Measurements from ENCODE around the gene GCSAML. TPM values are rescaled to one million over a fixed set of nuclear protein-coding genes. Genes with fewer than 3 reads are reported as not detected.

GCSAML gene
- total and polyA plus RNA-seq, 2 of the 13 experiments (the other 11 are each of a cell fraction or from before 2014, with no cell fraction given) = not detected

GRCh38 chr1:247538561-247538960, 10.4 kb upstream of the GCSAML start:
- Histone ChIP-seq H3K79me2 (ENCODE audit: insufficient read depth, low read length) (no peaks in the 10 kb centered on the region), H3K4me1 (ENCODE audit: insufficient read depth, low read length) (no peaks in the 10 kb centered on the region), H3K9ac (ENCODE audit: insufficient read depth, low read depth, low read length) (no peak overlapping the region), H4K20me1 (ENCODE audit: insufficient read depth, low read length) (no peaks in the 10 kb centered on the region), H3K27ac (ENCODE audit: extremely low read length, insufficient read depth, low read length) (no peak overlapping the region), H2AFZ (ENCODE audit: low read length) (no peak overlapping the region), H3K27me3 (ENCODE audit: control insufficient read depth in 1 of 2, insufficient read depth in 2 of 2, low read length in 2 of 2) (no peaks in the 10 kb centered on the region), H3K9me3 (ENCODE audit: low read length) (no peaks in the 10 kb centered on the region), H3K4me3 (replicated peaks in 1 of 3; ENCODE audit: insufficient read depth in 1 of 3, low read depth in 2 of 3, low read length in 3 of 3) (no peak overlapping the region), H3K4me2 (ENCODE audit: low read depth, low read length) (no peak overlapping the region), H3K36me3 (replicated peaks in 1 of 2; ENCODE audit: control insufficient read depth in 1 of 2, insufficient read depth in 2 of 2, low read length in 2 of 2) (no peaks in the 10 kb centered on the region)
- DNase-seq (ENCODE audit: low spot score) (no peak), FAIRE-seq (no peak), ATAC-seq (no peak)
- ChIA-PET POLR2A (no interaction called here), CTCF (ENCODE audit: low intra/inter-chr PET ratio, low total read pairs) (no interaction called here)
- 10% methylated on average over 4 of the region's 5 CpGs for WGBS (ENCODE audit: low lambda C conversion rate)
- intact Hi-C loops (cut with micrococcal nuclease; ENCODE audit: unreplicated experiment) (no loop called here), in situ Hi-C loops (cut with HindIII; ENCODE audit: extremely low pct_ligation_motif_present, low pct_unique_long_range_greater_than_20kb) (no loop called here)
- TF ChIP-seq MXD1 (CRISPR knock-in tag; IDR thresholded peaks at IDR 0.05) (no peak), MAF1 (CRISPR knock-in tag; IDR thresholded peaks at IDR 0.05; ENCODE audit: borderline replicate concordance) (no peak), SIN3B (IDR thresholded peaks at IDR 0.05; ENCODE audit: low read length) (no peak), MIXL1 (CRISPR knock-in tag; IDR thresholded peaks at IDR 0.05) (no peak), ADNP (CRISPR knock-in tag; IDR thresholded peaks at IDR 0.05) (no peak), ZNF3 (CRISPR knock-in tag; IDR thresholded peaks at IDR 0.05) (no peak)
- no TSS peak for BruUV-seq (replicated peaks)

GRCh38 chr1:247539215-247539614, 9.7 kb upstream of the GCSAML start:
- Histone ChIP-seq H3K27me3 (ENCODE audit: control insufficient read depth in 1 of 2, insufficient read depth in 2 of 2, low read length in 2 of 2) (no peaks in the 10 kb centered on the region), H3K9ac (ENCODE audit: insufficient read depth, low read depth, low read length) (no peak overlapping the region), H3K4me3 (replicated peaks in 1 of 3; ENCODE audit: insufficient read depth in 1 of 3, low read depth in 2 of 3, low read length in 3 of 3) (no peak overlapping the region), H3K27ac (ENCODE audit: extremely low read length, insufficient read depth, low read length) (no peak overlapping the region), H4K20me1 (ENCODE audit: insufficient read depth, low read length) (no peaks in the 10 kb centered on the region), H3K4me2 (ENCODE audit: low read depth, low read length) (no peak overlapping the region), H3K36me3 (replicated peaks in 1 of 2; ENCODE audit: control insufficient read depth in 1 of 2, insufficient read depth in 2 of 2, low read length in 2 of 2) (no peaks in the 10 kb centered on the region), H3K9me3 (ENCODE audit: low read length) (no peaks in the 10 kb centered on the region), H2AFZ (ENCODE audit: low read length) (no peak overlapping the region), H3K79me2 (ENCODE audit: insufficient read depth, low read length) (no peaks in the 10 kb centered on the region), H3K4me1 (ENCODE audit: insufficient read depth, low read length) (no peaks in the 10 kb centered on the region)
- FAIRE-seq (no peak), DNase-seq (ENCODE audit: low spot score) (no peak), ATAC-seq (no peak)
- intact Hi-C loops (cut with micrococcal nuclease; ENCODE audit: unreplicated experiment) (no loop called here), in situ Hi-C loops (cut with HindIII; ENCODE audit: extremely low pct_ligation_motif_present, low pct_unique_long_range_greater_than_20kb) (no loop called here)
- no peak for TF ChIP-seq ZNF264 (CRISPR knock-in tag; IDR thresholded peaks at IDR 0.05)
- TF ChIP-seq MAFF (IDR thresholded peaks at IDR 0.05; ENCODE audit: low read depth, low read length) = no peak
- TF ChIP-seq NFKB2 (CRISPR knock-in tag; IDR thresholded peaks at IDR 0.05; ENCODE audit: borderline replicate concordance) = no peak
- TF ChIP-seq ZFP62 (CRISPR knock-in tag; IDR thresholded peaks at IDR 0.05) = no peak
- no peak for TF ChIP-seq ZNF792 (CRISPR knock-in tag; IDR thresholded peaks at IDR 0.05)
- TF ChIP-seq HNRNPL (IDR thresholded peaks at IDR 0.05; ENCODE audit: low read depth, low read length) = no peak
- no peak for TF ChIP-seq ELF1 (CRISPR knock-in tag; IDR thresholded peaks at IDR 0.05)
- no peak for TF ChIP-seq ZKSCAN8 (CRISPR knock-in tag; IDR thresholded peaks at IDR 0.05; ENCODE audit: borderline replicate concordance)
- no peak for TF ChIP-seq E2F5 (CRISPR knock-in tag; conservative IDR thresholded peaks at IDR 0.05)
- BruUV-seq (replicated peaks) = no TSS peak
- 32% methylated on average over 6 of the region's 6 CpGs for WGBS (ENCODE audit: low lambda C conversion rate)
- ChIA-PET CTCF (ENCODE audit: low intra/inter-chr PET ratio, low total read pairs) (no interaction called here), POLR2A (no interaction called here)

Measured in HepG2 (cell line).